ENCODE data around the gene ABCA7.

- TF ChIP-seq POLR2A (IDR thresholded peaks at IDR 0.05) (no peak), CTCF (IDR thresholded peaks at IDR 0.05 in 4 of 5, conservative IDR thresholded peaks at IDR 0.05 in 1 of 5) (no peak)
These were observed 34.9 kb upstream of the ABCA7 start for GRCh38 chr19:1004803-1005664.
